ENCODE results near the gene COL8A2.
A peak's percentile ranks its signal among the peaks of the same experiment; 100 is the strongest.

COL8A2 gene

GRCh38 chr1:36100376-36100775, 24.6 kb downstream of the COL8A2 start:
- Mint-ChIP-seq H3K9me3 (no peaks in the 10 kb centered on the region), H3K27me3 (ENCODE audit: low read depth) (no peaks in the 10 kb centered on the region), H3K4me3 (no peak overlapping the region), H3K4me1 (ENCODE audit: low read depth) (no peaks in the 10 kb centered on the region), H3K36me3 (ENCODE audit: low read depth) (no peaks in the 10 kb centered on the region), H3K27ac (no peak overlapping the region)
- DNase-seq (ENCODE audit: low spot score): no peak

GRCh38 chr1:36099681-36100341, 25.2 kb downstream of the COL8A2 start:
- Mint-ChIP-seq H3K9me3 (no peaks in the 10 kb centered on the region), H3K36me3 (ENCODE audit: low read depth) (no peaks in the 10 kb centered on the region), H3K4me1 (ENCODE audit: low read depth) (no peaks in the 10 kb centered on the region), H3K4me3 (no peak overlapping the region), H3K27ac (no peak overlapping the region), H3K27me3 (ENCODE audit: low read depth) (no peaks in the 10 kb centered on the region)
- DNase-seq (ENCODE audit: low spot score): peak; percentile 57

- Mint-ChIP-seq H3K36me3 (ENCODE audit: low read depth) (peaks cover 2% of the 10 kb centered on the region), H3K4me3 (no peak overlapping the region), H3K27ac (no peak overlapping the region), H3K9me3 (no peaks in the 10 kb centered on the region), H3K27me3 (ENCODE audit: low read depth) (no peaks in the 10 kb centered on the region), H3K4me1 (ENCODE audit: low read depth) (no peaks in the 10 kb centered on the region)
- DNase-seq (ENCODE audit: low spot score): no peak
Observed at GRCh38 chr1:36098650-36099365, 26.2 kb downstream of the COL8A2 start.

GRCh38 chr1:36097693-36098585, 27.1 kb downstream of the COL8A2 start:
- Mint-ChIP-seq H3K27ac (no peak overlapping the region), H3K4me3 (no peak overlapping the region), H3K36me3 (ENCODE audit: low read depth) (peaks cover 9% of the 10 kb centered on the region), H3K27me3 (ENCODE audit: low read depth) (no peaks in the 10 kb centered on the region), H3K9me3 (no peaks in the 10 kb centered on the region), H3K4me1 (ENCODE audit: low read depth) (no peaks in the 10 kb centered on the region)
- DNase-seq (ENCODE audit: low spot score): no peak

GRCh38 chr1:36096500-36097432, 28.3 kb downstream of the COL8A2 start:
- H3K4me1 Mint-ChIP-seq (ENCODE audit: low read depth): no peaks in the 10 kb centered on the region
- no peak for DNase-seq (ENCODE audit: low spot score)
- no peaks in the 10 kb centered on the region for H3K27me3 Mint-ChIP-seq (ENCODE audit: low read depth)
- H3K9me3 Mint-ChIP-seq: no peaks in the 10 kb centered on the region
- H3K4me3 Mint-ChIP-seq: no peak overlapping the region
- H3K36me3 Mint-ChIP-seq (ENCODE audit: low read depth): peaks cover 19% of the 10 kb centered on the region
- H3K27ac Mint-ChIP-seq: no peak overlapping the region

- Mint-ChIP-seq H3K36me3 (ENCODE audit: low read depth) (peaks cover 24% of the 10 kb centered on the region), H3K27me3 (ENCODE audit: low read depth) (no peaks in the 10 kb centered on the region), H3K9me3 (no peaks in the 10 kb centered on the region), H3K4me3 (no peak overlapping the region), H3K4me1 (ENCODE audit: low read depth) (peaks cover 2% of the 10 kb centered on the region), H3K27ac (no peak overlapping the region)
- DNase-seq (ENCODE audit: low spot score): no peak
Observed at GRCh38 chr1:36095760-36096405, 29.1 kb downstream of the COL8A2 start.

- DNase-seq (ENCODE audit: low spot score): no peak
- no peaks in the 10 kb centered on the region for H3K27me3 Mint-ChIP-seq (ENCODE audit: low read depth)
- no peak overlapping the region for H3K27ac Mint-ChIP-seq
- no peak overlapping the region for H3K4me3 Mint-ChIP-seq
- peaks cover 8% of the 10 kb centered on the region for H3K4me1 Mint-ChIP-seq (ENCODE audit: low read depth)
- no peaks in the 10 kb centered on the region for H3K9me3 Mint-ChIP-seq
- peaks cover 26% of the 10 kb centered on the region for H3K36me3 Mint-ChIP-seq (ENCODE audit: low read depth)
Observed at GRCh38 chr1:36094621-36095061, 30.4 kb downstream of the COL8A2 start.

GRCh38 chr1:36093929-36094328, 31.1 kb downstream of the COL8A2 start:
- no peak overlapping the region for H3K27ac Mint-ChIP-seq

GRCh38 chr1:36093226-36093625, 31.8 kb downstream of the COL8A2 start:
- no peak overlapping the region for H3K27ac Mint-ChIP-seq
- DNase-seq (ENCODE audit: low spot score): no peak
- H3K4me3 Mint-ChIP-seq: no peak overlapping the region
- H3K36me3 Mint-ChIP-seq (ENCODE audit: low read depth): peaks cover 29% of the 10 kb centered on the region
- no peaks in the 10 kb centered on the region for H3K27me3 Mint-ChIP-seq (ENCODE audit: low read depth)
- peaks cover 12% of the 10 kb centered on the region for H3K4me1 Mint-ChIP-seq (ENCODE audit: low read depth)
- no peaks in the 10 kb centered on the region for H3K9me3 Mint-ChIP-seq

More at GRCh38 chr1:36093929-36094328, 31.1 kb downstream of the COL8A2 start:
- no peak for DNase-seq (ENCODE audit: low spot score)
- peaks cover 29% of the 10 kb centered on the region for H3K36me3 Mint-ChIP-seq (ENCODE audit: low read depth)
- H3K4me1 Mint-ChIP-seq (ENCODE audit: low read depth): peaks cover 12% of the 10 kb centered on the region
- H3K9me3 Mint-ChIP-seq: no peaks in the 10 kb centered on the region
- no peaks in the 10 kb centered on the region for H3K27me3 Mint-ChIP-seq (ENCODE audit: low read depth)
- no peak overlapping the region for H3K4me3 Mint-ChIP-seq

GRCh38 chr1:36092798-36093185, 32.2 kb downstream of the COL8A2 start:
- H3K4me1 Mint-ChIP-seq (ENCODE audit: low read depth): peaks cover 12% of the 10 kb centered on the region
- no peaks in the 10 kb centered on the region for H3K9me3 Mint-ChIP-seq
- no peak for DNase-seq (ENCODE audit: low spot score)
- H3K36me3 Mint-ChIP-seq (ENCODE audit: low read depth): peaks cover 29% of the 10 kb centered on the region
- no peaks in the 10 kb centered on the region for H3K27me3 Mint-ChIP-seq (ENCODE audit: low read depth)
- no peak overlapping the region for H3K4me3 Mint-ChIP-seq
- H3K27ac Mint-ChIP-seq: no peak overlapping the region

GRCh38 chr1:36092166-36092797, 32.7 kb downstream of the COL8A2 start:
- no peaks in the 10 kb centered on the region for H3K9me3 Mint-ChIP-seq
- peaks cover 29% of the 10 kb centered on the region for H3K36me3 Mint-ChIP-seq (ENCODE audit: low read depth)

GRCh38 chr1:36091698-36092097, 33.3 kb downstream of the COL8A2 start:
- Mint-ChIP-seq H3K4me3 (no peak overlapping the region), H3K27me3 (ENCODE audit: low read depth) (no peaks in the 10 kb centered on the region), H3K9me3 (no peaks in the 10 kb centered on the region), H3K36me3 (ENCODE audit: low read depth) (peaks cover 29% of the 10 kb centered on the region), H3K4me1 (ENCODE audit: low read depth) (peaks cover 12% of the 10 kb centered on the region), H3K27ac (no peak overlapping the region)
- DNase-seq (ENCODE audit: low spot score): no peak

More at GRCh38 chr1:36092166-36092797, 32.7 kb downstream of the COL8A2 start:
- DNase-seq (ENCODE audit: low spot score): no peak
- Mint-ChIP-seq H3K4me3 (no peak overlapping the region), H3K4me1 (ENCODE audit: low read depth) (peaks cover 12% of the 10 kb centered on the region), H3K27me3 (ENCODE audit: low read depth) (no peaks in the 10 kb centered on the region), H3K27ac (no peak overlapping the region)
